Measurements from ENCODE around the gene TMEM43.

GRCh38 chr3:14138109-14138877 lies 13.4 kb downstream of the TMEM43 start:
- TF ChIP-seq CTCF (IDR thresholded peaks at IDR 0.05; ENCODE audit: borderline replicate concordance, extremely low read depth, low read length, poor library complexity, severe bottlenecking) (no peak), EZH2 (IDR thresholded peaks at IDR 0.05; ENCODE audit: borderline replicate concordance, low read depth, low read length, severe bottlenecking) (no peak)
